ENCODE data around the gene GLRA2.

The GLRA2 gene

GRCh38 chrX:14690553-14690952, 161.2 kb downstream of the GLRA2 start:
- TF ChIP-seq, protein P1, sequence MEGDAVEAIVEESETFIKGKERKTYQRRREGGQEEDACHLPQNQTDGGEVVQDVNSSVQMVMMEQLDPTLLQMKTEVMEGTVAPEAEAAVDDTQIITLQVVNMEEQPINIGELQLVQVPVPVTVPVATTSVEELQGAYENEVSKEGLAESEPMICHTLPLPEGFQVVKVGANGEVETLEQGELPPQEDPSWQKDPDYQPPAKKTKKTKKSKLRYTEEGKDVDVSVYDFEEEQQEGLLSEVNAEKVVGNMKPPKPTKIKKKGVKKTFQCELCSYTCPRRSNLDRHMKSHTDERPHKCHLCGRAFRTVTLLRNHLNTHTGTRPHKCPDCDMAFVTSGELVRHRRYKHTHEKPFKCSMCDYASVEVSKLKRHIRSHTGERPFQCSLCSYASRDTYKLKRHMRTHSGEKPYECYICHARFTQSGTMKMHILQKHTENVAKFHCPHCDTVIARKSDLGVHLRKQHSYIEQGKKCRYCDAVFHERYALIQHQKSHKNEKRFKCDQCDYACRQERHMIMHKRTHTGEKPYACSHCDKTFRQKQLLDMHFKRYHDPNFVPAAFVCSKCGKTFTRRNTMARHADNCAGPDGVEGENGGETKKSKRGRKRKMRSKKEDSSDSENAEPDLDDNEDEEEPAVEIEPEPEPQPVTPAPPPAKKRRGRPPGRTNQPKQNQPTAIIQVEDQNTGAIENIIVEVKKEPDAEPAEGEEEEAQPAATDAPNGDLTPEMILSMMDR (IDR thresholded peaks at IDR 0.05; ENCODE audit: control insufficient read depth, extremely low read depth, insufficient read depth), result no peak
- no peak overlapping the region for H3K4me3 ChIP-seq (ENCODE audit: low read depth, low read length)
- DNase-seq (ENCODE audit: low read depth), result no peak

GRCh38 chrX:14694611-14695010, 165.3 kb downstream of the GLRA2 start:
- no peak overlapping the region for H3K4me3 ChIP-seq (ENCODE audit: low read depth, low read length)
- TF ChIP-seq, protein P1 (IDR thresholded peaks at IDR 0.05; ENCODE audit: control insufficient read depth, extremely low read depth, insufficient read depth), result no peak
- DNase-seq (ENCODE audit: low read depth), result no peak

DNA sequence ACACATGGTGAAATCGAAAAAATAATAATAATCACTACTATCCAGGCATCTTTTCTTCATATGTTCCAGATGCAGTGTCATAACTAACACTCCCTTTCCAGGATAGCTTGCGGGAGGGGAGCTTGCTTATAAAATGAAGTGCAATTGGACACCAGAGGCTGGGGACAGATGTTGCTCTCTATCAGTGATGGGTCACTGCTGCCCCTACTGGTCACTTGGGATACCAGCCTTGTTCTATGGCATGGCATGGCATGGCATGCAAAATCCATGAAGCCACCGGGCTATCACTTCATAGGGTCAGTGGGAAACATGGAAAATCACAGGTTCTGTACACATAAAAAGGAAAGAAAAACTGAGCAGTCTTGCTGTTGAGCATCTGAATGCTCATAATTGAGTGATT, 168.1 kb downstream of the GLRA2 start:
- H3K4me3 ChIP-seq (ENCODE audit: low read depth, low read length), result no peak overlapping the region
- DNase-seq (ENCODE audit: low read depth), result no peak
- TF ChIP-seq, protein P1 (IDR thresholded peaks at IDR 0.05; ENCODE audit: control insufficient read depth, extremely low read depth, insufficient read depth), result peak; percentile 61

- DNase-seq (ENCODE audit: low read depth), result no peak
- TF ChIP-seq, protein P1 (IDR thresholded peaks at IDR 0.05; ENCODE audit: control insufficient read depth, extremely low read depth, insufficient read depth), result no peak
Measured at GRCh38 chrX:14698790-14699189, 169.5 kb downstream of the GLRA2 start.

DNA sequence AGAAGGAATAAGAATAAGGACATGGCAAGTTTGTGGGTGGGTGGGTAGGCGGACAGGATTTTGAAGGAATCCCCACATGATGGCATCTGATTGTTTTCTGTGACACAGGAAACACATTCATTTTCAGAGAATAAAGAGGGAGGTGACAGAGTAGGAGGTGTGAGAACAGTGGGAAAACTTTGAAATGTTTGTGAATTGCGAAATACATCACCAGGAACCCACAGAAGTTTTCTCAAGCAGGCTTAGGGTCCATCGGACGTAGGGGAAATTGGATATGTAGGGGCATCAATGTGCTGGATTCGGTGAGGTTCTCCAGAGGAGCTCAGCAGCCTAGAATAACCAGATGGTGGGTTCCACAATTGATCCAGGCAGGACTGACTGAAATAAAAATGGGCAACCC, 171.6 kb downstream of the GLRA2 start:
- H3K4me3 ChIP-seq (ENCODE audit: low read depth, low read length), result no peak overlapping the region
- no peak for DNase-seq (ENCODE audit: low read depth)
- TF ChIP-seq, protein P1 (IDR thresholded peaks at IDR 0.05; ENCODE audit: control insufficient read depth, extremely low read depth, insufficient read depth), result no peak

More at GRCh38 chrX:14698790-14699189, 169.5 kb downstream of the GLRA2 start:
- no peak overlapping the region for H3K4me3 ChIP-seq (ENCODE audit: low read depth, low read length)

GRCh38 chrX:14702145-14702544, 172.8 kb downstream of the GLRA2 start:
- H3K4me3 ChIP-seq (ENCODE audit: low read depth, low read length), result no peak overlapping the region
- no peak for DNase-seq (ENCODE audit: low read depth)
- TF ChIP-seq, protein P1 (IDR thresholded peaks at IDR 0.05; ENCODE audit: control insufficient read depth, extremely low read depth, insufficient read depth), result no peak

- H3K4me3 ChIP-seq (ENCODE audit: low read depth, low read length), result no peak overlapping the region
- TF ChIP-seq, protein P1 (IDR thresholded peaks at IDR 0.05; ENCODE audit: control insufficient read depth, extremely low read depth, insufficient read depth), result no peak
- no peak for DNase-seq (ENCODE audit: low read depth)
Measured at GRCh38 chrX:14712096-14712495, 182.8 kb downstream of the GLRA2 start.

Measured in LNCaP clone FGC (cell line).